Measurements from ENCODE around the gene CCR7.

Gene CCR7, protein sequence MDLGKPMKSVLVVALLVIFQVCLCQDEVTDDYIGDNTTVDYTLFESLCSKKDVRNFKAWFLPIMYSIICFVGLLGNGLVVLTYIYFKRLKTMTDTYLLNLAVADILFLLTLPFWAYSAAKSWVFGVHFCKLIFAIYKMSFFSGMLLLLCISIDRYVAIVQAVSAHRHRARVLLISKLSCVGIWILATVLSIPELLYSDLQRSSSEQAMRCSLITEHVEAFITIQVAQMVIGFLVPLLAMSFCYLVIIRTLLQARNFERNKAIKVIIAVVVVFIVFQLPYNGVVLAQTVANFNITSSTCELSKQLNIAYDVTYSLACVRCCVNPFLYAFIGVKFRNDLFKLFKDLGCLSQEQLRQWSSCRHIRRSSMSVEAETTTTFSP

DNA sequence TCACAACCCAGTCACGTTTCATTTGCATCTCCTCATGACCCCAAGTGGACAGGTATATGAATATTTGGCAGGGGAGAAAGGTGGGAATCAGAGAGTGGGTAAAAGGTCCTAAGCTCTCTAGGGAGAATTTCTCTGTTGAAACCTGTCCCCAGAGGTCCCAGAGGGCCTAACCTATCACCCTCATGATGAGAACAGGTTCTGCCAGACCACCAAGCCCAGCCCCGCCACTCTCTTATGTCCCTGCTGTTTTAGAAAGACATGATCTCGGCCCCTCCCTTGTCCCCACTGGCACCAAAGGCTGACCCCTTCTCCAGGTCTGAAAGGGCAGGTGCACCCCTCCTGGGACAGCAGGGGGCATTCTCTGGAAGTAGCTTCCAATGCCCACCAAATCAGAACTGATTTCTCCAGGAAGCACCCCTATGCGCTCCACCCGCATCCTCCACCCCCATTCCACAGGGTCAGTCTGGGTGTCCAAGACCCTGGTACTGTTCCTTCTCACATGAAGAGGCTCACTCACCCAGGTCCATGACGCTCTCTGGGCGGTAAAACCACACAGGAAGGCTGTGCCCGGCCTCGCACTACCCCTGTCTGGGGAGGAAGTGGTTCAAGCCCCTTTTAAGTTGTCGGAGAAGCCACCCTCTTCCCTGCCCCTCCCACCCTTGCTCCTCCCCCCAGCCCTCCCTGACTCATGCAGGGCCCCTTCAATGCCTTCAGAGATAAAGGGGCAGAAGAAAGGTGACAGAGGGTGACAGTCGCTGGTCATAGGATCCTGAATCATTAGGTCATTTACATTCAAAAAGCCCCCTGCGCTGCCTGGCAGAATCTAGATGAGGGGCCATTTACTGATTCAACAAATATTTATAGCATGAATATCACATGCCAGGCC is at the start of gene CCR7:
CCR7 (minus strand) TSS at position 590 of the 886 bp plus-strand sequence; CDS start at position 527, 63 bp downstream.
- TF ChIP-seq, protein P1, sequence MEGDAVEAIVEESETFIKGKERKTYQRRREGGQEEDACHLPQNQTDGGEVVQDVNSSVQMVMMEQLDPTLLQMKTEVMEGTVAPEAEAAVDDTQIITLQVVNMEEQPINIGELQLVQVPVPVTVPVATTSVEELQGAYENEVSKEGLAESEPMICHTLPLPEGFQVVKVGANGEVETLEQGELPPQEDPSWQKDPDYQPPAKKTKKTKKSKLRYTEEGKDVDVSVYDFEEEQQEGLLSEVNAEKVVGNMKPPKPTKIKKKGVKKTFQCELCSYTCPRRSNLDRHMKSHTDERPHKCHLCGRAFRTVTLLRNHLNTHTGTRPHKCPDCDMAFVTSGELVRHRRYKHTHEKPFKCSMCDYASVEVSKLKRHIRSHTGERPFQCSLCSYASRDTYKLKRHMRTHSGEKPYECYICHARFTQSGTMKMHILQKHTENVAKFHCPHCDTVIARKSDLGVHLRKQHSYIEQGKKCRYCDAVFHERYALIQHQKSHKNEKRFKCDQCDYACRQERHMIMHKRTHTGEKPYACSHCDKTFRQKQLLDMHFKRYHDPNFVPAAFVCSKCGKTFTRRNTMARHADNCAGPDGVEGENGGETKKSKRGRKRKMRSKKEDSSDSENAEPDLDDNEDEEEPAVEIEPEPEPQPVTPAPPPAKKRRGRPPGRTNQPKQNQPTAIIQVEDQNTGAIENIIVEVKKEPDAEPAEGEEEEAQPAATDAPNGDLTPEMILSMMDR (IDR thresholded peaks at IDR 0.05; ENCODE audit: insufficient read depth, low read length, missing control alignments): no peak
- H3K4me3 ChIP-seq (ENCODE audit: low read depth, low read length): no peak within 1 kb of the TSS
- CTCF ChIA-PET: interaction anchor here (0.8 to 23.8 kb wide), 3 partner anchors 24 to 1105 kb away, joined by 3 to 562 read pairs (median 4); no protein-coding TSS in a partner anchor
- DNase-seq (ENCODE audit: low read depth, low spot score): no peak
- POLR2A ChIA-PET: no interaction called here

DNA sequence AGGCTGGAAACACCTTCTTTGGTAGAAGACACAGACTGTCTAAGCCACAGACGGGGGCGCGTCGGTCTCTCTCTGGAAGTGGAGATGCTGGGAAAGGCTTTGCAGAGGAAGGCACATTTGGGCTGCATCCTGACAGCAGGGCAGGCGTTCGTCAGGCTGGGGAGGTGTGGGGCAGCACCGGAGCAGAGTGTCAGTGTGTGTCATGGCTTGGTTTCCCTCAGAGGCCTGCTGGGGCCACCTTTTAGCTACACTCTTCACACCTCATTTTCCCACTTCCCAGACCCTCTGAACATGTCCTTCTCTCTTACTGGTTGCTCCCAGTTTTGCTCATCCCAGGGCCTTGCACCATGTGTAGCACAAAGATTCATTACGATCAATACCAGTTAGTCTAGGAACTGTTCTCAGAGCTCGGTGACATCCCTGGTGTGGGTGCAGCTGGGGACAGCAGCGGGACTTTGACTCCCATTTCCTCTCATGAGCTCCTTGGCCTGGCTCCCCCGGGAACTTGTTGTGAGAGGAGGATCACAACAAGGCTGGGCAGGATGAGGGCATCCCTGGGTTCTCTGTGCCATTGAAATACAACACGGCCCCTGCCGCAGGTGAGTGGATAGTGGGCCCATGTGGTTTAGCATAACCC is 49.3 kb upstream of the CCR7 start:
- POLR2A ChIA-PET: no interaction called here
- CTCF ChIA-PET: interaction anchor here (0.9 to 10.6 kb wide), 14 partner anchors 10 to 1052 kb away, joined by 3 to 159 read pairs (median 6); no protein-coding TSS in a partner anchor
- H3K4me3 ChIP-seq (ENCODE audit: low read depth, low read length): no peak overlapping the region
- TF ChIP-seq, protein P1 (IDR thresholded peaks at IDR 0.05; ENCODE audit: insufficient read depth, low read length, missing control alignments): no peak
- no peak for DNase-seq (ENCODE audit: low read depth, low spot score)

DNA sequence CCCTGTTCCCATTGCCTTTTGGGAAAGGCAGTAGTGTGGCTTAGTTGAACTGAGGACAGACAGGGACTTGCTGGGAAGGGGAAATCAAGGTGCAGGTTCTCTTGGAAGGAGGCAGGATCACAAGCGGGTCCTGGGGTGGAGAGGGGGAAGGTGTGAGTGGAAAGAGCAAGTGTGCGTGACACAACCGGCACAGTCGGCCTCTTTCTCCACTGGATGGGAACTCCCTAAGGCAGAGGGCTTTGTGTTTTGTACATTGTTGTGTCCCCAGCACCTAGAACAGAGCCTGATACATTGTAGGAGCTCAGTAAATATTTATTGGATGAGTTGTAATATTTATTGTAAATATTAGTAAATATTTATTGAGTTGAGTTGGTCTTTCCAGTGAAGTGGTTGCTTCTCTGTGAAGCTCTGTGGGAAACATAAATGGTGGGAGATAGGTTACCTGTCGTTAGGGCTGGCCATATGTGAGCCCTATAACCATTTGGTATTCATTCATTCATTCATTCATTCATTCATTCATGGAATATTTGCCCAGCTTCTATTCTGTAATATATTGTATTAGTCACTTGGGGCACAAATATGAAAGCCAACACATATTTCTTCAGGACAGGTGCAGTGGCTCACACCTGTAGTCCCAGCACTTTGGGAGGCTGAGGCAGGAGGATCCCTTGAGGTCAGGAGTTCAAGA is 48.3 kb upstream of the CCR7 start:
- no peak for DNase-seq (ENCODE audit: low read depth, low spot score)
- H3K4me3 ChIP-seq (ENCODE audit: low read depth, low read length): no peak overlapping the region
- TF ChIP-seq, protein P1 (IDR thresholded peaks at IDR 0.05; ENCODE audit: insufficient read depth, low read length, missing control alignments): no peak
- ChIA-PET POLR2A (no interaction called here), CTCF (interaction anchor here (0.6 to 10.6 kb wide), 6 partner anchors 10 to 1054 kb away, joined by 3 to 159 read pairs (median 22); no protein-coding TSS in a partner anchor)

DNA sequence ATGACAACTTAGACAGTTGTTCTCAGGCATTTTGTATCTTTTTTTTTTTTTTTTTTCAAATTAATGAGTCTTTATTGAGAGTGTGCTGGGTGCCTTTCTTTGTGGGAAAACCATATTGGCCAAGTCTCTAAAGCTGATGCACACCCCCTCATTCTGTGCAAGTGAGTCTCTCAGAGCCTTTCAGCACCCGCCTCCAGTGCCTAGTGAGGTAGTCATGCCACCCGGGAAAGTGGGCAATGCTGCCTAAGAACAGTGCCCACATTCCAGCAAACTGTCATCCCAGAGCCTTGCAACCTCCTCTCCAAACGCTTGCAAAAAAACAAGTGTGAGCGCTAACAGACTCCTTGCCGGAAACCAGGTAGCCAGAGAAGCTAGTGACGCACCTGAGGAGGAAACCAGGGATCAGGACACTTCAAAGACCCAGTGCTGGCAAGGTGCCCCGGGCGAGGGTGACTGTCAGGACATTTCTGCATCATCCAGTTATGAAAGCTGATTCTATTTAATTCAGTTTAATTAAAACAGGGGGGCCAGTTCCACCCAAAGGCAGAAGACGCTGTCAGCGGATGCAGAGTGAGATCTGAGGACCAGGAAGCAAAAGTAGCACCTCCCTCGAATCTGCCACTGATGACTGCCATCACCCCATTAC is 47.5 kb upstream of the CCR7 start:
- CTCF ChIA-PET: interaction anchor here (1.6 to 10.6 kb wide), 4 partner anchors 9 to 1051 kb away, joined by 3 to 159 read pairs (median 29); no protein-coding TSS in a partner anchor
- no peak overlapping the region for H3K4me3 ChIP-seq (ENCODE audit: low read depth, low read length)
- TF ChIP-seq, protein P1 (IDR thresholded peaks at IDR 0.05; ENCODE audit: insufficient read depth, low read length, missing control alignments): no peak
- DNase-seq (ENCODE audit: low read depth, low spot score): no peak
- POLR2A ChIA-PET: no interaction called here

DNA sequence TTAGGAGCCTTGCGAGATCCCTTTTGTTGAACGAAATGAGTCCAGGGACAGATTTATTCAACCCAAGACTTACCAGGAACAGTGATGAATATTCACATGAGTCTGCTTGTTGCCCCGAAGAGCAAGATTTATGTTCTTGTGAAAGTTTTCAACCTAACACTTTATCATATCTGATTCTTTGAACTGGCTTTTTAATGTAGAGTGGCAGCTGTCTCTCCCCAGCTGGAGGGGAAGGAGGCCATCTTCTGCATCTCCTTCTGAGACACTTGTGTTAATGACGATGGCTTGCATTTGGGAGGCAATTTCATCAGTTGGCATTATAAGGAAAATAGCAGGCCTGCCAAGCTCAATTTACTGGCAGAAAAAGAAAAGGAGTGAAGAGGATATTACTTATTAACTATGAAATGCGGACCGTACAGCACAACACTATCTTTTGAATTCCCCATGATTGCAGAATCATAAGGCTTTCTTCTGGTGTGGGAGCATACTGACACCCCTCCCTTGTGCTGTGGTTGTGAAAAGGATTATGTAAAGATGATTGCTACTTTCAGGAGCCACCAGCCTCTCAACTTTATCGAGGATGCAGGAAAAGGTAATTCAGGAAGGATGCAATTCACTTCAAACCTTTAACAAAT is 46.7 kb upstream of the CCR7 start:
- ChIA-PET POLR2A (no interaction called here), CTCF (interaction anchor here (1.0 to 1.6 kb wide), 6 partner anchors 8 to 1036 kb away, joined by 3 to 9 read pairs (median 4); no protein-coding TSS in a partner anchor)
- TF ChIP-seq, protein P1 (IDR thresholded peaks at IDR 0.05; ENCODE audit: insufficient read depth, low read length, missing control alignments): no peak
- DNase-seq (ENCODE audit: low read depth, low spot score): no peak
- H3K4me3 ChIP-seq (ENCODE audit: low read depth, low read length): no peak overlapping the region

Data from AG04449 (cell line).